Osteoblast (primary cell): ENCODE measurements around the gene RXFP4. TPM values are rescaled to one million over a fixed set of nuclear protein-coding genes. Genes with fewer than 3 reads are reported as not detected.

Source experiments
- DNase-seq: peaks from one replicate; pipeline ENCODE4 v3.0.0; 2011; ENCODE audit warnings: low spot score, mixed read lengths; ENCODE audit not compliant: insufficient read length; ENCODE audit errors: missing footprints
- H2AFZ ChIP-seq: 2 replicates; pipeline ENCODE4 v1.6.0; 2011; ENCODE audit warnings: mild to moderate bottlenecking, low read length
- H3K27ac ChIP-seq: 2 replicates; pipeline ENCODE4 v1.5.1; 2011; ENCODE audit warnings: mild to moderate bottlenecking, low read depth, low read length, moderate library complexity
- H3K27me3 ChIP-seq: 2 replicates; pipeline ENCODE4 v1.6.0; 2012; ENCODE audit warnings: mild to moderate bottlenecking, control low read depth, inconsistent platforms, low read length, moderate library complexity; ENCODE audit not compliant: insufficient read depth
- H3K36me3 ChIP-seq: 2 replicates; pipeline ENCODE4 v1.5.1; 2011; ENCODE audit warnings: mild to moderate bottlenecking, low read length, control low read depth, moderate library complexity; ENCODE audit not compliant: insufficient read depth
- H3K4me1 ChIP-seq: 2 replicates; pipeline ENCODE4 v1.5.1; 2011; ENCODE audit warnings: mild to moderate bottlenecking, low read length, control low read depth, moderate library complexity; ENCODE audit not compliant: insufficient read depth
- H3K4me2 ChIP-seq: 2 replicates; pipeline ENCODE4 v1.6.0; 2011; ENCODE audit warnings: mild to moderate bottlenecking, low read length; ENCODE audit not compliant: insufficient read depth
- H3K4me3 ChIP-seq: fragments of 200-600 bp; sonication (generic); 3 replicates; pipeline ENCODE4 v1.5.1; 2012; ENCODE audit warnings: mild to moderate bottlenecking, low read length, inconsistent platforms; ENCODE audit not compliant: insufficient read depth
- H3K79me2 ChIP-seq: 2 replicates; pipeline ENCODE4 v1.6.0; 2012; ENCODE audit warnings: mild to moderate bottlenecking, low read length, control low read depth, inconsistent platforms; ENCODE audit not compliant: insufficient read depth
- H3K9me3 ChIP-seq: 2 replicates; pipeline ENCODE4 v1.5.1; 2011; ENCODE audit warnings: low read depth, low read length, control low read depth
- H4K20me1 ChIP-seq: 2 replicates; pipeline ENCODE4 v1.6.0; 2012; ENCODE audit warnings: mild to moderate bottlenecking, low read length, control low read depth; ENCODE audit not compliant: insufficient read depth
- CTCF ChIP-seq: IDR thresholded peaks from 2 replicates; pipeline ENCODE4 v1.5.1; 2011; ENCODE audit warnings: mild to moderate bottlenecking, low read depth, low read length, moderate library complexity; ENCODE audit errors: extremely low read depth
- total RNA-seq: library from RNA; depleted of rRNA; stranded (reverse); fragments of >200 nt; gene quantifications from 2 replicates; pipeline ENCODE4 v1.2.3, GENCODE V29; 2012

Gene RXFP4
- total RNA-seq, 1 donor = not detected

- no peak for DNase-seq
- peaks cover 48% of the 10 kb centered on the region for H3K36me3 ChIP-seq
- H3K27me3 ChIP-seq = no peaks in the 10 kb centered on the region
- no peak overlapping the region for H3K27ac ChIP-seq
- H2AFZ ChIP-seq = no peak overlapping the region
- H3K79me2 ChIP-seq = peaks cover 10% of the 10 kb centered on the region
- no peak overlapping the region for H3K4me2 ChIP-seq
- no peaks in the 10 kb centered on the region for H3K9me3 ChIP-seq
- peaks cover 15% of the 10 kb centered on the region for H3K4me1 ChIP-seq
- no peaks in the 10 kb centered on the region for H4K20me1 ChIP-seq
- no peak overlapping the region for H3K4me3 ChIP-seq
- no peak for TF ChIP-seq CTCF
Measured at GRCh38 chr1:155897746-155898145, 43.7 kb upstream of the RXFP4 start.

GRCh38 chr1:155898888-155899287 is 42.5 kb upstream of the RXFP4 start:
- Histone ChIP-seq H3K9me3 (no peaks in the 10 kb centered on the region), H3K4me1 (peaks cover 3% of the 10 kb centered on the region), H3K4me3 (no peak overlapping the region), H2AFZ (no peak overlapping the region), H3K27me3 (no peaks in the 10 kb centered on the region), H3K36me3 (peaks cover 56% of the 10 kb centered on the region), H3K4me2 (no peak overlapping the region), H3K27ac (no peak overlapping the region), H3K79me2 (peaks cover 12% of the 10 kb centered on the region), H4K20me1 (no peaks in the 10 kb centered on the region)
- TF ChIP-seq CTCF = no peak
- DNase-seq = peak; percentile 34

- H3K27me3 ChIP-seq = no peaks in the 10 kb centered on the region
- no peak overlapping the region for H3K4me2 ChIP-seq
- H3K36me3 ChIP-seq = peaks cover 64% of the 10 kb centered on the region
- H3K79me2 ChIP-seq = peaks cover 18% of the 10 kb centered on the region
- TF ChIP-seq CTCF = no peak
- H2AFZ ChIP-seq = no peak overlapping the region
- no peak overlapping the region for H3K27ac ChIP-seq
- DNase-seq = no peak
- H4K20me1 ChIP-seq = no peaks in the 10 kb centered on the region
- no peaks in the 10 kb centered on the region for H3K9me3 ChIP-seq
- H3K4me1 ChIP-seq = no peaks in the 10 kb centered on the region
- H3K4me3 ChIP-seq = no peak overlapping the region
Measured at GRCh38 chr1:155899683-155900082, 41.8 kb upstream of the RXFP4 start.

GRCh38 chr1:155900161-155900560 is 41.3 kb upstream of the RXFP4 start:
- Histone ChIP-seq H3K9me3 (no peaks in the 10 kb centered on the region), H4K20me1 (no peaks in the 10 kb centered on the region), H3K4me2 (no peak overlapping the region), H3K27ac (no peak overlapping the region), H3K79me2 (peaks cover 22% of the 10 kb centered on the region), H2AFZ (no peak overlapping the region), H3K4me3 (no peak overlapping the region), H3K36me3 (peaks cover 69% of the 10 kb centered on the region), H3K27me3 (no peaks in the 10 kb centered on the region), H3K4me1 (no peaks in the 10 kb centered on the region)
- DNase-seq = peak; percentile 13
- no peak for TF ChIP-seq CTCF
